Eye (tissue), 1 donor: ENCODE measurements around the gene MS4A6A.
"Not testable (repeated sequence)": the region's sequence is repeated elsewhere in the genome, so short reads cannot be mapped to it uniquely, and the experiment has no call there.

Source experiments
- DNase-seq: peaks from one replicate; pipeline ENCODE4 v3.0.0-alpha.2; 2015

The MS4A6A gene

DNA sequence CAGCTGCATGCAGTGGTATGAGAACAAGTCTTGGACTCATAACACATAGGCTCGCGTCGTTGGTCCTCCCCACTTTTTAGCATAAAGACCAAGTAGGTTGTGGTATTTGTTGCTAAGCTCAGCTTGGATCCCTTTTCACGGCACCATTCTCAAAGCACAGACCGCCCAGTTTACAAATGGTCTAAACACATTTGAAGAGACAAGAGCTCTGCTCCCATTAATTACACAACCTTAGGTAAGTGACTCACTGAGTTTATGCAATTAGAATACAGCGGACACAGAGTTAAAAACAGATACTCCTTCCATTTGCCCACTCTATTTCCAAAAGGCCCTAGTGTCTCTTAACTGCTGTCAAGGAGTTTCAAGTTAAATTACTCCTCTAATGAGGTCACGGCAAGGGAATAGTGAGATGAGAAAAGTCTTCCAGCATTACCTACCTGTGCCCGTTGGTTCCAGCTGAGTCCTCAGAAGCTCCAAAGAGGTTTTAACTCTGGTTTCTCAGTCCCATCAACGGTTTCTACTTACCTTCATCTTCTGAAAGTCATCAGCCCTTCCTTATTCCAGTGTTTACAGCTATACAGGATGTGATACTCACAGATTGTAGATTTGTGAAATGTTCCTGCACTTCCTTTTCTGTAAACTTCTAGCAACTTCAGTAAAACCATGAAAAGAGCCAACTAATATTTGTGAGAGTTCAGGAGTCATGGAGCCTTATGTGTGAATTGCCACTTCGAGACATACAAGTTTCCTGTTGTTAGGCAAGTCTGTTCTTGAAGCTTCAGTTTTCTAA is at the start of gene MS4A6A:
Gene MS4A6A, minus strand, starts transcription at position 543 of the 790 bp plus-strand sequence. CDS start 1,356 bp downstream, outside the sequence.
- no peak for DNase-seq

DNA sequence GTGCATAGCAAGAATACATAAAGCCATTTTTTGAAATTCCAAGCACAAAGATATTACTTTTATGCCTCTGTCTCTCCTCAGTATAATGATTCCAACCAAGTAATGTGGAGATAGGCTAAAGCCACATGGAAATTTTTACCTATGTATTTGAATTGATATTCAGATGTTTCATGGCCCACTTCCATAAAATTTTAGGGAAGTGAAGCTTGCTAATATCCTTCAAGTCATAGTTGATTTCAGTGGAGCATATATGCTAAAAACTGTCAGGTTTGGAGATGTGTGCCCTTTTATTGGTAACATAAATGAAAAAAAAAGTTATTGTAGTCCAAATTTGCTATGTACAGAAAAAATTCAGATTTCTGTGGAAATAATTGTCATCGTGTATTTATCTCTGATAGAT is 47.8 kb upstream of the MS4A6A start:
- no peak for DNase-seq

GRCh38 chr11:60222141-60222540 is 39.3 kb upstream of the MS4A6A start:
- no peak for DNase-seq

- no peak for DNase-seq
Measured at GRCh38 chr11:60221692-60222091, 38.8 kb upstream of the MS4A6A start.

- no peak for DNase-seq
Measured at GRCh38 chr11:60221181-60221580, 38.3 kb upstream of the MS4A6A start.

GRCh38 chr11:60214386-60214785 is 31.5 kb upstream of the MS4A6A start:
- DNase-seq, result no peak

DNA sequence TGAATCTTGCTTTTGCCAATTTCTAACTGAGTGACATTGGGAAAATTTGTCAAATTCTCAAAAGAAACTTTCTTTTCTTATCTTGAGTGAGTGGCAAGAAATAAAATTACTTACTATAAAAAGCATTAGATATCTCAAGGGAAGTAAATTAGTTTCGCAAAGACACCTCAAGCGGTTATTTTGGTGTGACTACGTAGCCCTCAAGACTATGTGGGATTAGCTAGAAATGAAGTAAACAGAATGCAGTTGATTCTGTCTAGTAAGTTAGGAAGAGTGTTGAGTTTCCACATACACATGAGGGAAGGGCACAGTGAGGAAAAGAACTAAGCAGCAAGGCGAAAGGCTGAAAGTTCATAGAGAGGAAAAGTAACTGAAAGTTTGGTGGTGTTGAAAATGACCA is 28.3 kb upstream of the MS4A6A start:
- DNase-seq, result no peak

GRCh38 chr11:60209977-60210376 is 27.1 kb upstream of the MS4A6A start:
- DNase-seq, result no peak

DNA sequence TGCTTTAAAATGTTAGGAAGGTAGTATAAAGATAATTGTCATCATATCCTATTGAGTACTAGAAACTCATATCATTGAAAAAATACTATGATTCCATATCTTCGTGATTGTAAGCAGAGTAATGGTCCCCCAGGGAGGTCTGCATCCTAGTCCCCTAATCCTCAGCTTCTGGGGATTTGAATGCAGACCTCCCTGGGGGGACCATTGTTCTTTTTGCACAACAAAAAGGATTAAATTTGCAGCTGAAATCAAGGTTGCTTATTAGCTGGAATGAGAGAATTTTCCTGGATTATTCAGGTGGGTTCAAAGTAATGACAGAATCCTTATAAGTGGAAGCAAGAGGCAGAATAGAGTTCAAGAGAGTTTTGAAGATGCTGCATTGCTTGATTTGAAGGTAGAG is 26.1 kb upstream of the MS4A6A start:
- DNase-seq, result no peak

DNA sequence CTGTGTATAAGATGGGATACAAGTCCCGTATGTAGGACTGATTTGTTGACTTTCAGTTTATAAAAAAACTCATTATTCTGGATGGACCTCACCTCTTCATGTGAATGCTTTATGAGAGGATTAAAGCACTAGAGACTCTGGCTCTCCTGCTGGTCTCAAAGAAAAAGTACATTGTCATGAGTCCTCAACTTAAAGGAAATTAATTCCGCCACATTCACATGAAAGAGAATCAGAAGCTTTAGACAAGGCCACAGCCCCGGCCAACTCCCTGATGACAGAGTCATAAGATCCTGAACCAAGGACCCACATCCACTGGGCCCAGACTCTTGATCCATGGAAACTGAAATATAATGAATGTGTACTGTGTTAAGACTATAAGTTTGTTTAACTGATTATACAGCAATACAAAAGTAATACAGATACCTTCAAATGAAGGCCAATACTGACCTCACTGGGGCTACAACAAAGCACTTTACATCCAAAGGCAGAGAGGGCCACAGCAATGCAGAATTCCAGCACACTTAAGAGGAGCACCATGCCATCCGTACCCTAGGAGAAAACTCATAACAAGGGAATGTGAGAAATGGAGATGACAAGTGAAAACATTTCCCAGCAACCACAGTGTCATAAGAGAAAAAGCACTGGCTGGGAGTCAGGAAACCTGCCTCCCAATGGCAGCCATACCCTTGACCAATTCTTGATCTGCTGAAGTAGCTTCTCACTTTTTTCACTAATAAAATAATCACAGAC is 25.4 kb upstream of the MS4A6A start:
- DNase-seq, result peak; percentile 46

DNA sequence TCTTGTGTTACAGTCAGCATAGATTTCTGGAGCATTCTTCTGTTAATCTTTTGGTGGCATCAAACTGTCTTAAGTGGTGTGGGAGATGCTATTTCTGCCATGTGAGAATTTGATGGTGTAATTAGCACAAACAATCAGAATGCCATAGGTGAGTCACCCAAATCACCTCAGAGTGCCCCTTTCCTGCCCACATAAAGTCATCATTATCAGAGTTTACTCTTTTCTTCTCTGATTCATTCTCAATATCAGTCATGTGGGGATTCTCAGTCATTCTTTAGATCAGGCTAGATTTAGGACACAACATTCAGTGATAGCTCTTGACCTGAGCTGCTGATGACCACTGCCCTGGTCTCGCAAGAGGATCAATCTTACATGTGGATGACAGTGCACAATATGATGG is 23.7 kb upstream of the MS4A6A start:
- no peak for DNase-seq

DNA sequence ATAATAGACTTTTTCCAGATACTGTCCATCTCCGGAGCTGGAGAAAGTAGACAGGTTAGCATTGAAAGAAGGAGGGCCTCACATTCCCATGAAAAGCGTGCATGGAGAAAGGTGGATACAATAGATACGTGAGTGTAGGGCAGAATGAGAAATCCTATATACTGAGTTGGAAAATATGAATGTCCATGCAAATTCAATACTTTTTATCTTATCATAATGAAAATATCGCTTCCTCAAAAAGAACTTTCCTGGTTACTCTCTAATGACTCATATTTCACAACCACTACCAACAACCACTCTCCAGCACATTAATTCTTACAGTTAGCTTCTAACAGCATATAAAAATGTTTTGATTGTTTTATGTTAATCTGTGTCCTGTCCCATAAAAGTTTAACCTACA is 22.0 kb upstream of the MS4A6A start:
- no peak for DNase-seq

DNA sequence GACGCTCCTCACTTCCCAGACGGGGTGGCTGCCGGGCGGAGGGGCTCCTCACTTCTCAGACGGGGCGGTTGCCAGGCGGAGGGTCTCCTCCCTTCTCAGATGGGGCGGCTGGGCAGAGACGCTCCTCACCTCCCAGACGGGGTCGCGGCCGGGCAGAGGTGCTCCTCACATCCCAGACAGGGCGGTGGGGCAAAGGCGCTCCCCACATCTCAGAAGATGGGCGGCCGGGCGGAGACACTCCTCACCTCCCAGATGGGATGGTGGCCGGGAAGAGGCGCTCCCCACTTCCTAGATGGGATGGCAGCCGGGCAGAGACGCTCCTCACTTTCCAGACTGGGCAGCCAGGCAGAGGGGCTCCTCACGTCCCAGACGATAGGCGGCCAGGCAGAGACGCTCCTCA is 18.5 kb upstream of the MS4A6A start:
- DNase-seq, result not testable (repeated sequence)

- no peak for DNase-seq
Measured at GRCh38 chr11:60197442-60197841, 14.6 kb upstream of the MS4A6A start.

GRCh38 chr11:60195923-60196368 is 13.1 kb upstream of the MS4A6A start:
- no peak for DNase-seq

DNA sequence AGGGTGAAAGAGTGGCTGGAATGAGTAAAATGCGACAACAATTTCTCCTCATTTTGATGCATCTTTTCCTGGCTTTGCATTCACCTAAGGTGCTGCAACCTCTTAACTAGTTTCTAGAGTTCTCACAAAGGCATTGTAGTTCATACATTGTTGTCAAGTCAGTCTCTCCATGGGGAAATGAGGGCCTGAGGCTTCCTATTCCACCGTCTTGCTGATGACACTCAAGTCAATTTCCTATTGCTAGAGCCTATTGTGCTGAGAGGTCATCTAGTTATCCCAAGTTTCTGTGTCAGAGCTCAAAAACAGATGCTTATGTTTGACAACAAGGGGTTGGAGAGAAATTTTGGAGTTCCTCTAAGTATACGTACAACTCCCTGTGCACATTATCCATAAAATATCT is 11.6 kb upstream of the MS4A6A start:
- no peak for DNase-seq

DNA sequence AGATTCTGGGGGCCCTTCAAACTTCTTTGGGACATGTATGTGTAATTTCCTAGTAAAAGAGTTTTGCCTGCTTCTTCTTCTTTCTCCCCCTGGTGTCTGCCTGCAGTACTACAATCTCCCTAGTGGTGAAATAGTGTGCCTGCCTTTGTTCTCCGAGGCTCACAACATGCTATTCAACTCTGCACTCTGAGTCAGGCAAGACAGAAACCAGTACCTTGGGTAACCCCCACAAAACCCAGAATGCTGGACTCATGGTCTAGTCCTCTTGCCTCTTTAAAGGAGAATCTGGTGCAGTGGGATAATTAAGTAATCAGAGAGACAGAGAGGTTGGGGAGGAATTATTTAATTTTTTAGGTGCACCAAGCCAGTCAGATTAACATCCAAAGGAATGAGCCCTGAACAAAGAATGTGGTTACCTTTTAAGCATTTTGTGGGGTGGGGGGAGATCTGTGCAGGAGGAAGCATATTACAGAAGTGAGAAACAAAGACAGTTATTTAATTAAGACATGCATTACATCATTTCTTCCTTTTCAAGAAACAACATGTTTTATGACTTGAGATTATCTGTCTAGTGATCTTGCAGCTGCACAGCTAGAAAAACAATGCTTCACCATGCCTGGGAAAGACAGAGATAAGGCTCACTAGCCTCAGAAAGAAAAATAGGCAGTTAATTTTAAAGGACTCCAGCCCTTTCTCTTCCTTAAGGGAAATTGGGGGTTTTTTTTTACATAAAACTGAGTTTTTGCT is 11.0 kb upstream of the MS4A6A start:
- peak; percentile 61 for DNase-seq

GRCh38 chr11:60192564-60192963 is 9.7 kb upstream of the MS4A6A start:
- DNase-seq, result not testable (repeated sequence)

DNA sequence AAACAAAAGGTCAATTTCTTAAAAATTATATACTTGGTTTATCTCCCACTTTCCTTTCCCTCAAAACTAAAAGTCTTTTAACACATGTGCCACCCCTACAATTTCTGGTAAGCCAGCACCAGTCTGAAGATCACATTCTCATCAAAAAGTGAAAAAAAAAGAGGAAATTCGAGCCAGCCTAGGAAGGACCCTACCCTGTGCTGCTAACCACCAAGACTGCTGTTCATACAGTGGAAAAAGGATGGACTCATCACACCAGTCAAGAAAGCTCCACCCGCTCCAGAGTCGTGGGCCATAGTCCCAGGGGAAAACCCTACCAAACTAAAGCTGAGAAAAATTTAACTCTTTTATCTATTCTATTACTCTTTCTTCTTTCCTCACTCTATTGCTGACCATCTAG is 5.6 kb upstream of the MS4A6A start:
- DNase-seq, result not testable (repeated sequence)

DNA sequence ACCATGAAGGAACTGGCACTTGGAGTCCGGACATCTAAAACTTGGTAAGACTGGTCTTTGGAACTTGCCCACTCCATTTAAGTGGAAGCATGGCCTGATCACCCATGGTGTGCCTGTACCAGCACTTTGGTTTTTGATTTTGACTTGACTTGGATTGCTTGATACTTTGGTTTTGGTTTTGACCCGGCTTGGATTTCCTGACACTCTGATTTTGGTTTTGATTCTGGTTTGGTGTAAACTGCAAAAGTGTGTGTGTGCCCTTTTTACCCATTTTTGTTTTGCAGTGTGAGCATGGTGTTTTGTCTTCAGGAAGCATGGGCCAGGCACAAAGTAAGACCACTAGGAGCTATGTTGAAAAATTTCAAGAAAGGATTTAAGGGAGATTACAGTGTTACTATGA is 3.2 kb upstream of the MS4A6A start:
- not testable (repeated sequence) for DNase-seq

GRCh38 chr11:60185512-60185827 is 2.6 kb upstream of the MS4A6A start:
- DNase-seq, result not testable (repeated sequence)

- DNase-seq, result no peak
Measured at GRCh38 chr11:60184824-60185511, 2.1 kb upstream of the MS4A6A start.

DNA sequence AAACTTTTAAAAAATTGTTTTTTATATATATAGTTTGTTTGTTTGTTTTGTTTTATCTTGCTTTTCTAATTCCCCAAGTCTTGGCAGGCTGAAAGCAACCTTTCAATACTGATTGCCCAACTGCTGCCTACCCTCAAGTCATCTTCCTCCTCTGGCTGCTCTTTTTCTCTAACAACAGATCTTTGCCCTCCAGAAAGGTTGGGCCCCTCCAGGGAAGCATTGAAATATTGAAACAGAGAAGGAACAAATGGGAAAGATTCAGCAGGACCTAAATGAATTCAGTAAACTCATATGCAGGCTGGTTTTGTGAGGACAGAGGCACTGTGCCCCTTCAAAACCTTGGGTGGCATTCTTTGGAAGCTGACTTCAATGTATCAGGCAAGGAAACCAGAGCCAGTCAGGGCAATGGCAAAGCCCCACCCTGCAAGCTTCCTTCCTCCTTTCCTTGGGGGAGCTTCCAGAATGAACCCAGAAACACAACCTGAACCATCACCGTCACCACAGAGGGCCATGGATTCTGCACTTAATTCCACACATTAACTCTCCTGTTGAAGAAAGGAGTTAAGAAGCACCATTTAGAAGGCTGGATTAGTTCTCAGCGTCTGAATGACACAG is 815 bp upstream of the MS4A6A start:
- no peak for DNase-seq
